Measurements from ENCODE around the gene MT1X. TPM values are rescaled to one million over a fixed set of nuclear protein-coding genes. Genes with fewer than 3 reads are reported as not detected.

The MT1X gene
- total RNA-seq, 2 experiments from 2014 or later = 17.1 to 21.2 TPM

- no TSS peak for BruUV-seq (replicated peaks)
- intact Hi-C loops (cut with micrococcal nuclease; ENCODE audit: unreplicated experiment) = no loop called here
- TF ChIP-seq CTCF (conservative IDR thresholded peaks at IDR 0.05; ENCODE audit: low read length) (no peak), EZH2phosphoT487 (IDR thresholded peaks at IDR 0.05; ENCODE audit: borderline replicate concordance, low read depth, low read length) (no peak)
- Histone ChIP-seq H3K9me3 (ENCODE audit: low read length) (no peaks in the 10 kb centered on the region; the same call in 1 of the 2 replicates), H3K9me2 (ENCODE audit: insufficient read depth, low read length) (no peaks in the 10 kb centered on the region), H3K79me2 (ENCODE audit: insufficient read depth, low read depth, low read length) (no peaks in the 10 kb centered on the region), H2AFZ (ENCODE audit: low read length) (no peak overlapping the region), H3K36me3 (ENCODE audit: insufficient read depth, low read length) (no peaks in the 10 kb centered on the region), H3K4me3 (ENCODE audit: low read depth, low read length, poor library complexity, severe bottlenecking) (no peak overlapping the region), H4K20me1 (ENCODE audit: insufficient read depth, low read length) (no peaks in the 10 kb centered on the region), H3K4me1 (ENCODE audit: insufficient read depth, low read length, poor library complexity, severe bottlenecking) (no peaks in the 10 kb centered on the region), H3K4me2 (ENCODE audit: low read length) (no peak overlapping the region), H3K27ac (ENCODE audit: low read depth, low read length, poor library complexity, severe bottlenecking) (no peak overlapping the region)
- DNase-seq (ENCODE audit: low spot score) = no peak
- CTCF ChIA-PET (ENCODE audit: unreplicated experiment) = no interaction called here
- POLR2A ChIA-PET = interaction anchor here (0.6 to 1.2 kb wide), 2 partner anchors 10 to 73 kb away, joined by 3 to 6 read pairs; no protein-coding TSS in a partner anchor
Observed at GRCh38 chr16:56691885-56692284, 9.6 kb downstream of the MT1X start.

GRCh38 chr16:56695246-56695645 is 13.0 kb downstream of the MT1X start:
- Histone ChIP-seq H3K27ac (ENCODE audit: low read depth, low read length, poor library complexity, severe bottlenecking) (no peak overlapping the region), H3K79me2 (ENCODE audit: insufficient read depth, low read depth, low read length) (no peaks in the 10 kb centered on the region), H3K36me3 (ENCODE audit: insufficient read depth, low read length) (no peaks in the 10 kb centered on the region), H3K4me3 (ENCODE audit: low read depth, low read length, poor library complexity, severe bottlenecking) (no peak overlapping the region), H3K4me1 (ENCODE audit: insufficient read depth, low read length, poor library complexity, severe bottlenecking) (no peaks in the 10 kb centered on the region), H4K20me1 (ENCODE audit: insufficient read depth, low read length) (no peaks in the 10 kb centered on the region), H3K9me2 (ENCODE audit: insufficient read depth, low read length) (no peaks in the 10 kb centered on the region), H3K4me2 (ENCODE audit: low read length) (no peak overlapping the region), H3K9me3 (ENCODE audit: low read length) (peaks cover 8% of the 10 kb centered on the region; the same call in 1 of the 2 replicates), H2AFZ (ENCODE audit: low read length) (no peak overlapping the region)
- CTCF ChIA-PET (ENCODE audit: unreplicated experiment) = no interaction called here
- DNase-seq (ENCODE audit: low spot score) = no peak
- BruUV-seq (replicated peaks) = no TSS peak
- TF ChIP-seq EZH2phosphoT487 (IDR thresholded peaks at IDR 0.05; ENCODE audit: borderline replicate concordance, low read depth, low read length) (no peak), CTCF (conservative IDR thresholded peaks at IDR 0.05; ENCODE audit: low read length) (no peak)
- intact Hi-C loops (cut with micrococcal nuclease; ENCODE audit: unreplicated experiment) = no loop called here
- POLR2A ChIA-PET = interaction anchor here (0.6 to 0.8 kb wide), 2 partner anchors 12 to 352 kb away, joined by 3 to 4 read pairs; no protein-coding TSS in a partner anchor

GRCh38 chr16:56697456-56698155 is 15.3 kb downstream of the MT1X start:
- no peak for TF ChIP-seq EZH2phosphoT487 (IDR thresholded peaks at IDR 0.05; ENCODE audit: borderline replicate concordance, low read depth, low read length)
- TF ChIP-seq CTCF (conservative IDR thresholded peaks at IDR 0.05; ENCODE audit: low read length) = no peak
- H3K27ac ChIP-seq (ENCODE audit: low read depth, low read length, poor library complexity, severe bottlenecking) = no peak overlapping the region
- H3K9me3 ChIP-seq (ENCODE audit: low read length) = peaks cover 8% of the 10 kb centered on the region; the same call in 1 of the 2 replicates
- no peak for DNase-seq (ENCODE audit: low spot score)
- no TSS peak for BruUV-seq (replicated peaks)
- H3K4me2 ChIP-seq (ENCODE audit: low read length) = no peak overlapping the region
- intact Hi-C loops (cut with micrococcal nuclease; ENCODE audit: unreplicated experiment) = no loop called here
- no peak overlapping the region for H3K4me3 ChIP-seq (ENCODE audit: low read depth, low read length, poor library complexity, severe bottlenecking)
- CTCF ChIA-PET (ENCODE audit: unreplicated experiment) = no interaction called here
- no peaks in the 10 kb centered on the region for H3K9me2 ChIP-seq (ENCODE audit: insufficient read depth, low read length)
- H3K79me2 ChIP-seq (ENCODE audit: insufficient read depth, low read depth, low read length) = no peaks in the 10 kb centered on the region
- POLR2A ChIA-PET = no interaction called here
- H2AFZ ChIP-seq (ENCODE audit: low read length) = no peak overlapping the region
- peaks cover 4% of the 10 kb centered on the region for H3K4me1 ChIP-seq (ENCODE audit: insufficient read depth, low read length, poor library complexity, severe bottlenecking)
- no peaks in the 10 kb centered on the region for H3K36me3 ChIP-seq (ENCODE audit: insufficient read depth, low read length)
- H4K20me1 ChIP-seq (ENCODE audit: insufficient read depth, low read length) = no peaks in the 10 kb centered on the region

All from OCI-LY7 (cell line).